Hematopoietic multipotent progenitor cell (in vitro differentiated cells): ENCODE data around the gene FXYD3. TPM values are rescaled to one million over a fixed set of nuclear protein-coding genes. Genes with fewer than 3 reads are reported as not detected.
"Not testable (repeated sequence)": the region's sequence is repeated elsewhere in the genome, so short reads cannot be mapped to it uniquely, and the experiment has no call there.

Experiments used
- DNase-seq, 3 donors: peaks; one replicate each; pipeline ENCODE4 v3.0.0-alpha.2; 2011 to 2015; ENCODE audit warnings: low read depth in 2 of 3, low spot score in 2 of 3
- total RNA-seq: library from RNA; depleted of rRNA; stranded (reverse); fragments of >200 nt; gene quantifications from one replicate; pipeline ENCODE4 v1.2.3, GENCODE V29; 2012

FXYD3 gene
- total RNA-seq, 1 donor = 0.81 TPM

GRCh38 chr19:35085947-35086346 is 29.7 kb upstream of the FXYD3 start:
- DNase-seq = no peak

GRCh38 chr19:35086455-35086854 is 29.2 kb upstream of the FXYD3 start:
- no peak for DNase-seq

- no peak for DNase-seq
Measured at GRCh38 chr19:35087393-35087792, 28.2 kb upstream of the FXYD3 start.

- DNase-seq = peak in 2 of 3 donors; percentile 41 to 49
Measured at GRCh38 chr19:35088131-35088913, 27.3 kb upstream of the FXYD3 start.

- no peak for DNase-seq
Measured at GRCh38 chr19:35089554-35089953, 26.1 kb upstream of the FXYD3 start.

- no peak for DNase-seq
Measured at GRCh38 chr19:35090160-35090505, 25.5 kb upstream of the FXYD3 start.

- DNase-seq = peak; percentile 18 to 67 (median 48)
Measured at GRCh38 chr19:35090506-35091214, 25.0 kb upstream of the FXYD3 start.

- no peak for DNase-seq
Measured at GRCh38 chr19:35093430-35093829, 22.2 kb upstream of the FXYD3 start.

- no peak for DNase-seq
Measured at GRCh38 chr19:35093941-35094647, 21.5 kb upstream of the FXYD3 start.

GRCh38 chr19:35094656-35095055 is 21.0 kb upstream of the FXYD3 start:
- DNase-seq = no peak

GRCh38 chr19:35095667-35096368 is 19.8 kb upstream of the FXYD3 start:
- DNase-seq = no peak

- DNase-seq = no peak
Measured at GRCh38 chr19:35098413-35099049, 17.1 kb upstream of the FXYD3 start.

GRCh38 chr19:35099155-35099896 is 16.3 kb upstream of the FXYD3 start:
- DNase-seq = no peak

GRCh38 chr19:35099897-35100275 is 15.7 kb upstream of the FXYD3 start:
- DNase-seq = no peak

GRCh38 chr19:35100588-35101533 is 14.8 kb upstream of the FXYD3 start:
- no peak for DNase-seq

- not testable (repeated sequence) for DNase-seq
Measured at GRCh38 chr19:35101949-35102348, 13.7 kb upstream of the FXYD3 start.

GRCh38 chr19:35103614-35104013 is 12.0 kb upstream of the FXYD3 start:
- DNase-seq = not testable (repeated sequence)

- no peak for DNase-seq
Measured at GRCh38 chr19:35104361-35104760, 11.3 kb upstream of the FXYD3 start.

GRCh38 chr19:35105047-35105410 is 10.6 kb upstream of the FXYD3 start:
- no peak for DNase-seq
